IMR-90 (cell line): ENCODE measurements around the gene SELENOT. TPM values are rescaled to one million over a fixed set of nuclear protein-coding genes. Genes with fewer than 3 reads are reported as not detected.

Experiments used
- ATAC-seq: fragments of 200-7000 bp; cut with Tn5 transposase; 2 replicates; pipeline ENCODE4 v1.9.1; 2020; ENCODE audit warnings: low read depth, mild to moderate bottlenecking, moderate library complexity
- BruUV-seq: library from RNA; stranded (reverse); fragments of 400-500 nt; replicated peaks from 2 replicates; lab custom pipeline; 2021; lab: Mats Ljungman, UMichigan
- CTCF ChIA-PET: fragments of 300-600 bp; formaldehyde crosslinking; extraction: SDS; loops from one replicate; lab custom pipeline; 2021; ENCODE audit warnings: antibody characterized with exemption; lab: Yijun Ruan, JAX
- POLR2A ChIA-PET: fragments of 300-600 bp; sonication (Branson Sonifier 250); formaldehyde crosslinking; loops from one replicate; lab custom pipeline; 2022; ENCODE audit warnings: antibody characterized with exemption; ENCODE audit not compliant: unreplicated experiment; lab: Charles Lee
- DNase-seq: peaks from one replicate; pipeline ENCODE4 v3.0.0; 2013
- H2AFZ ChIP-seq: replicated peaks from 2 replicates; pipeline ENCODE3; 2013; ENCODE audit warnings: low read length, mild to moderate bottlenecking; ENCODE audit not compliant: poor library complexity
- H2AK5ac ChIP-seq: 2 replicates; pipeline ENCODE4 v1.6.1; 2013; ENCODE audit warnings: low read depth, low read length, inconsistent platforms
- H2AK9ac ChIP-seq: replicated peaks from 2 replicates; pipeline ENCODE3; 2013; ENCODE audit warnings: mild to moderate bottlenecking, low read depth, low read length, moderate library complexity; ENCODE audit not compliant: poor library complexity
- H2BK120ac ChIP-seq: 2 replicates; pipeline ENCODE4 v1.6.1; 2013; ENCODE audit warnings: low read depth, low read length, inconsistent platforms
- H2BK15ac ChIP-seq: 3 replicates; pipeline ENCODE4 v1.6.1; 2013; ENCODE audit warnings: low read depth, low read length, inconsistent platforms
- H2BK20ac ChIP-seq: 2 replicates; pipeline ENCODE4 v1.6.1; 2013; ENCODE audit warnings: low read depth, mild to moderate bottlenecking, inconsistent platforms, low read length, moderate library complexity
- H2BK5ac ChIP-seq: 2 replicates; pipeline ENCODE4 v1.6.1; 2013; ENCODE audit warnings: mild to moderate bottlenecking, low read depth, low read length, inconsistent platforms; ENCODE audit not compliant: poor library complexity, severe bottlenecking
- H3K14ac ChIP-seq: replicated peaks from 2 replicates; pipeline ENCODE4 v1.6.1; 2013; ENCODE audit warnings: low read depth, low read length, inconsistent platforms
- H3K18ac ChIP-seq: 2 replicates; pipeline ENCODE4 v1.6.1; 2013; ENCODE audit warnings: low read depth, low read length, control low read depth
- H3K23ac ChIP-seq: 2 replicates; pipeline ENCODE4 v1.6.1; 2013; ENCODE audit warnings: low read depth, low read length, inconsistent platforms
- H3K27ac ChIP-seq: 2 replicates; pipeline ENCODE4 v1.5.1; 2013; ENCODE audit warnings: mild to moderate bottlenecking, control low read depth, low read length; ENCODE audit not compliant: insufficient read depth
- H3K27me3 ChIP-seq: 2 replicates; pipeline ENCODE4 v1.6.1; 2013; ENCODE audit warnings: low read length; ENCODE audit not compliant: control insufficient read depth, insufficient read depth
- H3K36me3 ChIP-seq: 2 replicates; pipeline ENCODE4 v1.6.1; 2013; ENCODE audit warnings: low read length, mixed read lengths; ENCODE audit not compliant: control insufficient read depth, insufficient read depth
- H3K4ac ChIP-seq: 2 replicates; pipeline ENCODE4 v1.6.1; 2013; ENCODE audit warnings: low read depth, low read length, inconsistent platforms
- H3K4me1 ChIP-seq: 2 replicates; pipeline ENCODE4 v1.6.1; 2013; ENCODE audit warnings: low read length, mixed read lengths; ENCODE audit not compliant: control insufficient read depth, insufficient read depth
- H3K4me2 ChIP-seq: 2 replicates; pipeline ENCODE4 v1.6.1; 2013; ENCODE audit warnings: low read depth, mild to moderate bottlenecking, control low read depth, low read length, moderate library complexity
- H3K4me3 ChIP-seq: 2 replicates; pipeline ENCODE4 v1.5.1; 2013; ENCODE audit warnings: low read depth, mild to moderate bottlenecking, control low read depth, low read length, moderate library complexity; ENCODE audit not compliant: insufficient read depth
- H3K56ac ChIP-seq: 2 replicates; pipeline ENCODE4 v1.6.1; 2013; ENCODE audit warnings: low read length, inconsistent platforms; ENCODE audit not compliant: insufficient read depth; ENCODE audit errors: extremely low read depth
- H3K79me1 ChIP-seq, 2 experiments: 2 replicates each; pipeline ENCODE4 v1.6.1; 2013; ENCODE audit warnings: low read length in 2 of 2, inconsistent platforms in 1 of 2, low read depth in 1 of 2
- H3K9ac ChIP-seq: 2 replicates; pipeline ENCODE4 v1.6.1; 2013; ENCODE audit warnings: low read depth, low read length, control low read depth
- H3K9me1 ChIP-seq: 2 replicates; pipeline ENCODE4 v1.6.1; 2013; ENCODE audit warnings: low read length, inconsistent platforms; ENCODE audit not compliant: insufficient read depth
- H3K9me3 ChIP-seq: 2 replicates; pipeline ENCODE4 v1.6.1; 2013; ENCODE audit warnings: low read length; ENCODE audit not compliant: control insufficient read depth, insufficient read depth
- H4K20me1 ChIP-seq: 2 replicates; pipeline ENCODE4 v1.6.1; 2013; ENCODE audit warnings: low read length, inconsistent platforms; ENCODE audit not compliant: insufficient read depth
- H4K5ac ChIP-seq: 2 replicates; pipeline ENCODE4 v1.6.1; 2013; ENCODE audit warnings: mild to moderate bottlenecking, low read depth, low read length, control low read depth
- H4K8ac ChIP-seq, 2 experiments: 2 replicates each; pipeline ENCODE4 v1.6.1; 2013; ENCODE audit warnings: low read depth in 2 of 2, low read length in 2 of 2, control low read depth in 1 of 2, inconsistent platforms in 1 of 2
- H4K91ac ChIP-seq: 2 replicates; pipeline ENCODE4 v1.6.1; 2013; ENCODE audit warnings: low read depth, low read length, inconsistent platforms; ENCODE audit not compliant: insufficient read depth
- CHD1 ChIP-seq: IDR thresholded peaks from 2 replicates; pipeline ENCODE4 v1.6.1; 2012; ENCODE audit warnings: low read depth, low read length, improper control_type of control experiment
- ELK1 ChIP-seq: fragments of 150-350 bp; IDR thresholded peaks from 2 replicates; pipeline ENCODE4 v1.6.1; 2016; ENCODE audit warnings: low read depth, mild to moderate bottlenecking, low read length, moderate library complexity, borderline replicate concordance
- FOS ChIP-seq: fragments of 150-350 bp; IDR thresholded peaks from 2 replicates; pipeline ENCODE4 v1.6.1; 2016; ENCODE audit warnings: low read depth, low read length
- MAFK ChIP-seq: IDR thresholded peaks from 2 replicates; pipeline ENCODE4 v1.6.1; 2012; ENCODE audit warnings: low read depth, low read length, improper control_type of control experiment
- MAZ ChIP-seq: IDR thresholded peaks from 2 replicates; pipeline ENCODE4 v1.6.1; 2012; ENCODE audit warnings: low read depth, mild to moderate bottlenecking, low read length, improper control_type of control experiment, moderate library complexity, borderline replicate concordance
- MXI1 ChIP-seq: IDR thresholded peaks from 2 replicates; pipeline ENCODE4 v1.6.1; 2012; ENCODE audit warnings: low read depth, mild to moderate bottlenecking, low read length, moderate library complexity, borderline replicate concordance
- NFE2L2 ChIP-seq: fragments of 150-350 bp; IDR thresholded peaks from 2 replicates; pipeline ENCODE4 v1.6.1; 2016; ENCODE audit warnings: low read depth, mild to moderate bottlenecking, low read length
- RAD21 ChIP-seq: IDR thresholded peaks from 2 replicates; pipeline ENCODE4 v1.6.1; 2012; ENCODE audit warnings: low read length, improper control_type of control experiment
- RCOR1 ChIP-seq: IDR thresholded peaks from 2 replicates; pipeline ENCODE4 v1.6.1; 2012; ENCODE audit warnings: mild to moderate bottlenecking, low read length, improper control_type of control experiment; ENCODE audit not compliant: insufficient replicate concordance
- RFX5 ChIP-seq: IDR thresholded peaks from 2 replicates; pipeline ENCODE4 v1.8.0; 2012; ENCODE audit warnings: low read depth, mild to moderate bottlenecking, low read length, moderate library complexity
- SMC3 ChIP-seq: fragments of 150-350 bp; IDR thresholded peaks from 2 replicates; pipeline ENCODE4 v1.6.1; 2016; ENCODE audit warnings: low read depth, mild to moderate bottlenecking, antibody characterized with exemption, low read length, moderate library complexity
- WGBS, 2 experiments: methylation state at CpG; one replicate each; pipeline versions ENCODE4 v1.1.5 to v1.1.7; 2013; ENCODE audit warnings: missing lambda C conversion rate in 2 of 2; ENCODE audit not compliant: insufficient read length in 1 of 2; ENCODE audit errors: extremely low coverage in 2 of 2; 5-methylcytosine and 5-hydroxymethylcytosine counted together
- dilution Hi-C: fragments of 300-500 bp; cut with HindIII; formaldehyde crosslinking; loops from one replicate; pipeline ENCODE4 v1.14.3; 2018; ENCODE audit warnings: low sequenced_read_pairs; ENCODE audit not compliant: unreplicated experiment
- in situ Hi-C: fragments of 300-500 bp; cut with MboI; formaldehyde crosslinking; loops from 3 replicates; pipeline ENCODE4 v1.14.3; 2019; ENCODE audit warnings: low sequenced_read_pairs, inconsistent platforms, mixed read lengths
- intact Hi-C: fragments of 100-400 bp; cut with micrococcal nuclease; formaldehyde crosslinking; loops from 2 replicates; pipeline ENCODE4 v1.10.0; 2022
- polyA plus RNA-seq, 3 experiments: library from polyadenylated mRNA; depleted of rRNA; stranded (reverse); fragments of >200 nt; gene quantifications; 2 replicates each; pipeline ENCODE4 v1.2.3, GENCODE V29; 2012; ENCODE audit warnings: low replicate concordance in 1 of 3
- total RNA-seq: library from RNA; depleted of rRNA; stranded (reverse); fragments of >200 nt; gene quantifications from 2 replicates; pipeline ENCODE4 v1.2.3, GENCODE V29; 2012
- TF ChIP-seq, protein P1 (sequence below): fragments of 150-350 bp; IDR thresholded peaks from 2 replicates; pipeline ENCODE4 v1.6.1; 2017; ENCODE audit warnings: mild to moderate bottlenecking, antibody characterized with exemption, low read length, low read depth
- TF ChIP-seq, protein P2 (sequence below): conservative IDR thresholded peaks from 2 replicates; pipeline ENCODE4 v1.5.1; 2012; ENCODE audit warnings: mild to moderate bottlenecking, low read depth, low read length, improper control_type of control experiment

Gene SELENOT
- total and polyA plus RNA-seq, 2 of the 4 experiments (the other 2 are of a cell fraction): 365 to 415 TPM

- no peak overlapping the region for H4K8ac ChIP-seq
- DNase-seq: no peak
- no peaks in the 10 kb centered on the region for H3K9me3 ChIP-seq
- H3K36me3 ChIP-seq: peaks cover 10% of the 10 kb centered on the region; the same call in 1 of the 2 replicates
- intact Hi-C loops: no loop called here
- H4K5ac ChIP-seq: no peak overlapping the region
- no peak overlapping the region for H3K56ac ChIP-seq
- H2BK120ac ChIP-seq: no peak overlapping the region
- peaks cover 7 to 35% of the 10 kb centered on the region in 2 experiments; a peak in 3 of 4 replicates for H3K79me1 ChIP-seq
- H2AFZ ChIP-seq: no peak overlapping the region
- no peaks in the 10 kb centered on the region for H3K4me1 ChIP-seq
- H3K4ac ChIP-seq: no peak overlapping the region
- H3K9ac ChIP-seq: no peak overlapping the region
- TF ChIP-seq, protein P1, sequence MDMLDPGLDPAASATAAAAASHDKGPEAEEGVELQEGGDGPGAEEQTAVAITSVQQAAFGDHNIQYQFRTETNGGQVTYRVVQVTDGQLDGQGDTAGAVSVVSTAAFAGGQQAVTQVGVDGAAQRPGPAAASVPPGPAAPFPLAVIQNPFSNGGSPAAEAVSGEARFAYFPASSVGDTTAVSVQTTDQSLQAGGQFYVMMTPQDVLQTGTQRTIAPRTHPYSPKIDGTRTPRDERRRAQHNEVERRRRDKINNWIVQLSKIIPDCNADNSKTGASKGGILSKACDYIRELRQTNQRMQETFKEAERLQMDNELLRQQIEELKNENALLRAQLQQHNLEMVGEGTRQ: no peak
- TF ChIP-seq RAD21: no peak
- no peak for TF ChIP-seq RFX5
- TF ChIP-seq NFE2L2: no peak
- no peak for TF ChIP-seq MAFK
- no peak for TF ChIP-seq ELK1
- TF ChIP-seq RCOR1: no peak
- no peak for TF ChIP-seq MXI1
- TF ChIP-seq MAZ: no peak
- TF ChIP-seq SMC3: no peak
- no peak for TF ChIP-seq CHD1
- TF ChIP-seq FOS: no peak
- TF ChIP-seq, protein P2, sequence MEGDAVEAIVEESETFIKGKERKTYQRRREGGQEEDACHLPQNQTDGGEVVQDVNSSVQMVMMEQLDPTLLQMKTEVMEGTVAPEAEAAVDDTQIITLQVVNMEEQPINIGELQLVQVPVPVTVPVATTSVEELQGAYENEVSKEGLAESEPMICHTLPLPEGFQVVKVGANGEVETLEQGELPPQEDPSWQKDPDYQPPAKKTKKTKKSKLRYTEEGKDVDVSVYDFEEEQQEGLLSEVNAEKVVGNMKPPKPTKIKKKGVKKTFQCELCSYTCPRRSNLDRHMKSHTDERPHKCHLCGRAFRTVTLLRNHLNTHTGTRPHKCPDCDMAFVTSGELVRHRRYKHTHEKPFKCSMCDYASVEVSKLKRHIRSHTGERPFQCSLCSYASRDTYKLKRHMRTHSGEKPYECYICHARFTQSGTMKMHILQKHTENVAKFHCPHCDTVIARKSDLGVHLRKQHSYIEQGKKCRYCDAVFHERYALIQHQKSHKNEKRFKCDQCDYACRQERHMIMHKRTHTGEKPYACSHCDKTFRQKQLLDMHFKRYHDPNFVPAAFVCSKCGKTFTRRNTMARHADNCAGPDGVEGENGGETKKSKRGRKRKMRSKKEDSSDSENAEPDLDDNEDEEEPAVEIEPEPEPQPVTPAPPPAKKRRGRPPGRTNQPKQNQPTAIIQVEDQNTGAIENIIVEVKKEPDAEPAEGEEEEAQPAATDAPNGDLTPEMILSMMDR: no peak
- POLR2A ChIA-PET: no interaction called here
- no peak overlapping the region for H2BK5ac ChIP-seq
- no peaks in the 10 kb centered on the region for H3K27me3 ChIP-seq
- H2AK5ac ChIP-seq: no peak overlapping the region
- ATAC-seq: no peak
- no peak overlapping the region for H3K14ac ChIP-seq
- CTCF ChIA-PET: interaction anchor here (0.7 kb wide), 1 partner anchor 13 kb away, joined by 3 read pairs; no protein-coding TSS in a partner anchor
- no TSS peak for BruUV-seq
- H2BK20ac ChIP-seq: no peak overlapping the region
- no CpG with 5 or more reads among the region's 1 CpG for WGBS, 2 experiments
- H3K4me3 ChIP-seq: no peak overlapping the region
- no peak overlapping the region for H4K91ac ChIP-seq
- no peak overlapping the region for H2BK15ac ChIP-seq
- no peak overlapping the region for H3K27ac ChIP-seq
- no peak overlapping the region for H3K18ac ChIP-seq
- H3K4me2 ChIP-seq: no peak overlapping the region
- H4K20me1 ChIP-seq: no peaks in the 10 kb centered on the region; the same call in 1 of the 2 replicates
- H3K9me1 ChIP-seq: peaks cover 2% of the 10 kb centered on the region; the same call in 1 of the 2 replicates
- H3K23ac ChIP-seq: no peak overlapping the region
- in situ Hi-C loops: no loop called here
- H2AK9ac ChIP-seq: no peak overlapping the region
- dilution Hi-C loops: no loop called here
Observed at GRCh38 chr3:150557725-150558124, 45.4 kb upstream of the SELENOT start.
